Endothelial cell of umbilical vein (primary cell): ENCODE results near the gene ARPC2. TPM values are rescaled to one million over a fixed set of nuclear protein-coding genes. Genes with fewer than 3 reads are reported as not detected.

ENCODE experiments used
- BruUV-seq: library from RNA; stranded (reverse); fragments of 400-500 nt; replicated peaks from 2 replicates; lab custom pipeline; 2021; lab: Mats Ljungman, UMichigan
- CTCF ChIA-PET: fragments of 300-600, 350-600 bp; sonication (Branson Sonifier 250); formaldehyde crosslinking; loops from one replicate; lab custom pipeline; 2021; ENCODE audit warnings: antibody characterized with exemption, inconsistent platforms; lab: Charles Lee
- POLR2A ChIA-PET: fragments of 300-600, 350-600 bp; sonication (Branson Sonifier 250); formaldehyde crosslinking; loops from one replicate; lab custom pipeline; 2021; ENCODE audit warnings: antibody characterized with exemption, inconsistent platforms; lab: Charles Lee
- DNase-seq: peaks from one replicate; pipeline ENCODE4 v3.0.0-alpha.2; 2011; ENCODE audit warnings: low read depth, low spot score
- FAIRE-seq: peaks from 2 replicates; lab custom pipeline; 2011; peaks lifted over from hg19 to GRCh38; lab: Jason Lieb, UNC
- H2AFZ ChIP-seq: 2 replicates; pipeline ENCODE4 v1.6.0; 2012; ENCODE audit warnings: low read depth, low read length, control low read depth, inconsistent platforms
- H3K27ac ChIP-seq: 2 replicates; pipeline ENCODE4 v1.5.1; 2011; ENCODE audit warnings: low read depth, mild to moderate bottlenecking, control low read depth, low read length, moderate library complexity; ENCODE audit not compliant: insufficient read depth
- H3K27me3 ChIP-seq, 2 experiments: 2 replicates each; pipeline versions ENCODE4 v1.6.0 to v1.6.1; 2011; ENCODE audit warnings: low read length in 2 of 2, mixed read lengths in 1 of 2; ENCODE audit not compliant: control insufficient read depth in 2 of 2, insufficient read depth in 2 of 2
- H3K36me3 ChIP-seq, 2 experiments: 2 replicates in 1 of 2; 3 replicates in 1 of 2; pipeline ENCODE4 v1.5.1; 2011; ENCODE audit warnings: low read length in 2 of 2, mild to moderate bottlenecking in 1 of 2, moderate library complexity in 1 of 2; ENCODE audit not compliant: control insufficient read depth in 2 of 2, insufficient read depth in 2 of 2; ENCODE audit errors: extremely low read depth in 1 of 2
- H3K4me1 ChIP-seq: 3 replicates; pipeline ENCODE4 v1.5.1; 2011; ENCODE audit warnings: mild to moderate bottlenecking, low read length; ENCODE audit not compliant: control insufficient read depth, insufficient read depth; ENCODE audit errors: extremely low read depth
- H3K4me2 ChIP-seq: 2 replicates; pipeline ENCODE4 v1.6.1; 2011; ENCODE audit warnings: low read length, control low read depth, mixed read lengths; ENCODE audit not compliant: insufficient read depth
- H3K4me3 ChIP-seq, 3 experiments: fragments of 200-600 bp in 1 of 3; sonication (generic), shearing (Covaris generic) in 1 of 3; replicated peaks in 1 of 3; 2 replicates each; pipeline ENCODE4 v1.5.1; 2011 to 2016; ENCODE audit warnings: control low read depth in 3 of 3, low read length in 3 of 3, mild to moderate bottlenecking in 2 of 3, inconsistent platforms in 1 of 3, low read depth in 1 of 3, moderate library complexity in 1 of 3; ENCODE audit not compliant: insufficient read depth in 1 of 3
- H3K79me2 ChIP-seq: 2 replicates; pipeline ENCODE4 v1.6.0; 2012; ENCODE audit warnings: low read length, inconsistent platforms; ENCODE audit not compliant: control insufficient read depth, insufficient read depth
- H3K9ac ChIP-seq: replicated peaks from 2 replicates; pipeline ENCODE3; 2011; ENCODE audit warnings: low read length, control low read depth; ENCODE audit not compliant: insufficient read depth; ENCODE audit errors: extremely low read depth
- H3K9me1 ChIP-seq: replicated peaks from 3 replicates; pipeline ENCODE4 v1.6.0; 2011; ENCODE audit warnings: mild to moderate bottlenecking, low read length; ENCODE audit not compliant: control insufficient read depth, insufficient read depth; ENCODE audit errors: extremely low read depth
- H3K9me3 ChIP-seq: replicated peaks from 2 replicates; pipeline ENCODE4 v1.5.1; 2012; ENCODE audit warnings: low read length, inconsistent platforms; ENCODE audit not compliant: control insufficient read depth, insufficient read depth
- H4K20me1 ChIP-seq: replicated peaks from 2 replicates; pipeline ENCODE3; 2011; ENCODE audit warnings: mild to moderate bottlenecking, low read length; ENCODE audit not compliant: control insufficient read depth, insufficient read depth; ENCODE audit errors: extremely low read depth
- CTCF ChIP-seq, 2 donors: IDR thresholded peaks; 1 replicate in 1 of 2; 2 replicates in 1 of 2; pipeline ENCODE4 v1.5.1; 2011; ENCODE audit warnings: low read length in 2 of 2, mild to moderate bottlenecking in 2 of 2, moderate library complexity in 2 of 2, control low read depth in 1 of 2, inconsistent platforms in 1 of 2, low read depth in 1 of 2; ENCODE audit not compliant: insufficient read depth in 1 of 2; ENCODE audit errors: extremely low read depth in 1 of 2
- EZH2 ChIP-seq: IDR thresholded peaks from 2 replicates; pipeline ENCODE4 v1.6.1; 2012; ENCODE audit warnings: borderline replicate concordance, low read depth, mild to moderate bottlenecking, moderate library complexity, low read length, inconsistent platforms; ENCODE audit not compliant: severe bottlenecking
- FOS ChIP-seq: IDR thresholded peaks from 2 replicates; pipeline ENCODE4 v1.6.1; 2011; ENCODE audit warnings: mild to moderate bottlenecking, low read length, moderate library complexity, borderline replicate concordance; ENCODE audit not compliant: insufficient read depth
- GATA2 ChIP-seq: IDR thresholded peaks from 2 replicates; pipeline ENCODE4 v1.7.0; 2011; ENCODE audit warnings: low read depth, mild to moderate bottlenecking, moderate library complexity, mixed read lengths, low read length; ENCODE audit not compliant: insufficient read length, insufficient read depth
- JUN ChIP-seq: IDR thresholded peaks from 2 replicates; pipeline ENCODE4 v1.6.1; 2011; ENCODE audit warnings: borderline replicate concordance, low read depth; ENCODE audit not compliant: insufficient read length, insufficient read depth
- MAX ChIP-seq: IDR thresholded peaks from 2 replicates; pipeline ENCODE4 v1.6.1; 2011; ENCODE audit not compliant: insufficient read depth, insufficient read length
- MYC ChIP-seq: IDR thresholded peaks from one replicate; pipeline ENCODE4 v1.6.1; 2011; ENCODE audit warnings: mild to moderate bottlenecking, low read depth, low read length
- POLR2A ChIP-seq: IDR thresholded peaks from 2 replicates; pipeline ENCODE4 v1.6.1; 2012; ENCODE audit warnings: low read depth, mild to moderate bottlenecking, control low read depth, low read length
- POLR2AphosphoS5 ChIP-seq: IDR thresholded peaks from 2 replicates; pipeline ENCODE4 v1.6.1; 2012; ENCODE audit warnings: low read depth, mild to moderate bottlenecking, control low read depth, low read length, moderate library complexity; ENCODE audit not compliant: insufficient read depth
- dilution Hi-C: fragments of 300-500 bp; cut with MboI; formaldehyde crosslinking; loops from one replicate; pipeline ENCODE4 v1.15.0; 2019; ENCODE audit warnings: low sequenced_read_pairs; ENCODE audit not compliant: extremely low pct_ligation_motif_present
- intact Hi-C: fragments of 100-400 bp; cut with micrococcal nuclease; formaldehyde crosslinking; loops from one replicate; pipeline ENCODE4 v1.10.0; 2022
- polyA plus RNA-seq, 4 experiments: library from polyadenylated mRNA; depleted of rRNA in 3 of 4; stranded (reverse) in 3 of 4; unstranded in 1 of 4; fragments of >200 nt; gene quantifications; 2 replicates each; pipeline versions ENCODE4 v1.2.1 to v1.2.3, GENCODE V29; 2011 to 2012; ENCODE audit warnings: missing spikeins in 1 of 4
- total RNA-seq: library from RNA; stranded (reverse); gene quantifications from 2 replicates; pipeline ENCODE4 v1.2.3, GENCODE V29; 2021

ARPC2 gene
- total and polyA plus RNA-seq, 2 donors (not counting 3 experiments of a cell fraction or from before 2014, with no cell fraction given), result 417 to 455 TPM

- BruUV-seq, result no TSS peak
- dilution Hi-C loops (no loop called here), intact Hi-C loops (no loop called here)
- no peaks in the 10 kb centered on the region for H3K9me1 ChIP-seq
- FAIRE-seq, result no peak
- peaks cover 14% of the 10 kb centered on the region for H3K4me1 ChIP-seq
- H3K4me2 ChIP-seq, result no peak overlapping the region
- no peaks in the 10 kb centered on the region for H3K9me3 ChIP-seq
- no peak for DNase-seq
- no peak overlapping the region for H3K9ac ChIP-seq
- TF ChIP-seq FOS (no peak), POLR2A (no peak), POLR2AphosphoS5 (no peak), CTCF (IDR thresholded peaks at IDR 0.05; ENCODE audit: extremely low read depth in 1 of 2, insufficient read depth in 1 of 2, low read depth in 1 of 2, low read length in 2 of 2) (no peak), MAX (no peak), MYC (no peak), JUN (no peak), GATA2 (no peak), EZH2 (no peak)
- H2AFZ ChIP-seq, result no peak overlapping the region
- H3K36me3 ChIP-seq, result peaks cover 22 to 68% of the 10 kb centered on the region in 2 experiments
- no peaks in the 10 kb centered on the region for H4K20me1 ChIP-seq
- no peak overlapping the region for H3K4me3 ChIP-seq
- ChIA-PET POLR2A (no interaction called here), CTCF (interaction anchor here (0.5 to 7.0 kb wide), 4 partner anchors 11 to 282 kb away, joined by 3 to 99 read pairs (median 32); partner anchors contain the start of gene TMBIM1)
- H3K79me2 ChIP-seq, result no peaks in the 10 kb centered on the region
- H3K27ac ChIP-seq, result no peak overlapping the region
- no peaks in the 10 kb centered on the region for H3K27me3 ChIP-seq
Observed at GRCh38 chr2:218275371-218276072, 58.5 kb downstream of the ARPC2 start.
